Nephron (organoid): ENCODE data around the gene CDKL1.
"Not testable (repeated sequence)": the region's sequence is repeated elsewhere in the genome, so short reads cannot be mapped to it uniquely, and the experiment has no call there.

ENCODE experiments used
- H3K27ac Mint-ChIP-seq, 3 experiments: 2 replicates each; pipeline ENCODE4 v1.8.0; 2020; ENCODE audit warnings: mixed read lengths in 3 of 3, mild to moderate bottlenecking in 2 of 3, moderate library complexity in 1 of 3
- H3K27me3 Mint-ChIP-seq: 2 replicates; pipeline ENCODE4 v1.8.0; 2021; ENCODE audit warnings: low read depth, mild to moderate bottlenecking, moderate library complexity, mixed read lengths
- H3K36me3 Mint-ChIP-seq: 2 replicates; pipeline ENCODE4 v1.8.0; 2020; ENCODE audit warnings: low read depth, mixed read lengths
- H3K4me1 Mint-ChIP-seq: 2 replicates; pipeline ENCODE4 v1.8.0; 2020; ENCODE audit warnings: mixed read lengths
- H3K4me3 Mint-ChIP-seq, 3 experiments: 2 replicates each; pipeline ENCODE4 v1.8.0; 2020; ENCODE audit warnings: mild to moderate bottlenecking in 3 of 3, mixed read lengths in 3 of 3, moderate library complexity in 2 of 3
- H3K9me3 Mint-ChIP-seq: 2 replicates; pipeline ENCODE4 v1.8.0; 2020; ENCODE audit warnings: mixed read lengths
- CTCF ChIP-seq, 3 experiments: fragments of 200-600 bp; sonication (generic); IDR thresholded peaks; one replicate each; pipeline ENCODE4 v1.5.0; 2021; ENCODE audit warnings: antibody characterized with exemption in 3 of 3; ENCODE audit not compliant: unreplicated experiment in 3 of 3

CDKL1 gene

GRCh38 chr14:50375760-50376159, 20.9 kb downstream of the CDKL1 start:
- no peaks in the 10 kb centered on the region for H3K36me3 Mint-ChIP-seq
- H3K4me3 Mint-ChIP-seq: no peak overlapping the region
- no peak overlapping the region for H3K27ac Mint-ChIP-seq
- TF ChIP-seq CTCF (IDR thresholded peaks at IDR 0.05; ENCODE audit: unreplicated experiment in 3 of 3): no peak
- no peaks in the 10 kb centered on the region for H3K27me3 Mint-ChIP-seq
- H3K4me1 Mint-ChIP-seq: no peaks in the 10 kb centered on the region
- no peaks in the 10 kb centered on the region for H3K9me3 Mint-ChIP-seq

GRCh38 chr14:50373959-50374358, 22.7 kb downstream of the CDKL1 start:
- Mint-ChIP-seq H3K4me1 (no peaks in the 10 kb centered on the region), H3K36me3 (no peaks in the 10 kb centered on the region), H3K27me3 (no peaks in the 10 kb centered on the region), H3K27ac (no peak overlapping the region), H3K4me3 (no peak overlapping the region), H3K9me3 (no peaks in the 10 kb centered on the region)
- no peak for TF ChIP-seq CTCF (IDR thresholded peaks at IDR 0.05; ENCODE audit: unreplicated experiment in 3 of 3)

GRCh38 chr14:50371546-50371945, 25.1 kb downstream of the CDKL1 start:
- H3K9me3 Mint-ChIP-seq: no peaks in the 10 kb centered on the region
- H3K4me3 Mint-ChIP-seq: no peak overlapping the region
- H3K27ac Mint-ChIP-seq: no peak overlapping the region
- H3K27me3 Mint-ChIP-seq: no peaks in the 10 kb centered on the region
- no peaks in the 10 kb centered on the region for H3K36me3 Mint-ChIP-seq
- no peaks in the 10 kb centered on the region for H3K4me1 Mint-ChIP-seq
- TF ChIP-seq CTCF (IDR thresholded peaks at IDR 0.05; ENCODE audit: unreplicated experiment in 3 of 3): no peak

GRCh38 chr14:50366589-50366988, 30.1 kb downstream of the CDKL1 start:
- no peaks in the 10 kb centered on the region for H3K9me3 Mint-ChIP-seq
- peaks cover 6% of the 10 kb centered on the region for H3K4me1 Mint-ChIP-seq
- no peaks in the 10 kb centered on the region for H3K36me3 Mint-ChIP-seq
- TF ChIP-seq CTCF (IDR thresholded peaks at IDR 0.05; ENCODE audit: unreplicated experiment in 3 of 3): no peak
- no peak overlapping the region for H3K4me3 Mint-ChIP-seq
- H3K27me3 Mint-ChIP-seq: no peaks in the 10 kb centered on the region
- H3K27ac Mint-ChIP-seq: no peak overlapping the region

- Mint-ChIP-seq H3K9me3 (no peaks in the 10 kb centered on the region), H3K27me3 (no peaks in the 10 kb centered on the region), H3K27ac (no peak overlapping the region), H3K4me3 (no peak overlapping the region), H3K36me3 (no peaks in the 10 kb centered on the region), H3K4me1 (peaks cover 6% of the 10 kb centered on the region)
- no peak for TF ChIP-seq CTCF (IDR thresholded peaks at IDR 0.05; ENCODE audit: unreplicated experiment in 3 of 3)
Observed at GRCh38 chr14:50366115-50366514, 30.6 kb downstream of the CDKL1 start.

- not testable (repeated sequence) for H3K9me3 Mint-ChIP-seq, H3K27ac Mint-ChIP-seq, H3K27me3 Mint-ChIP-seq, H3K4me3 Mint-ChIP-seq, H3K36me3 Mint-ChIP-seq, H3K4me1 Mint-ChIP-seq
Observed at GRCh38 chr14:50365572-50365971, 31.1 kb downstream of the CDKL1 start.
